Activated T-cell treated with anti-CD3 and anti-CD28 coated beads, Interleukin-2, amount 50 U/mL, for 48 hours (primary cell): Measurements from ENCODE around the gene VKORC1L1.
"Not testable (repeated sequence)": the region's sequence is repeated elsewhere in the genome, so short reads cannot be mapped to it uniquely, and the experiment has no call there.

Experiments used
- DNase-seq, 2 experiments: peaks; one replicate each; pipeline ENCODE4 v3.0.0-alpha.2; 2020

Gene VKORC1L1

DNA sequence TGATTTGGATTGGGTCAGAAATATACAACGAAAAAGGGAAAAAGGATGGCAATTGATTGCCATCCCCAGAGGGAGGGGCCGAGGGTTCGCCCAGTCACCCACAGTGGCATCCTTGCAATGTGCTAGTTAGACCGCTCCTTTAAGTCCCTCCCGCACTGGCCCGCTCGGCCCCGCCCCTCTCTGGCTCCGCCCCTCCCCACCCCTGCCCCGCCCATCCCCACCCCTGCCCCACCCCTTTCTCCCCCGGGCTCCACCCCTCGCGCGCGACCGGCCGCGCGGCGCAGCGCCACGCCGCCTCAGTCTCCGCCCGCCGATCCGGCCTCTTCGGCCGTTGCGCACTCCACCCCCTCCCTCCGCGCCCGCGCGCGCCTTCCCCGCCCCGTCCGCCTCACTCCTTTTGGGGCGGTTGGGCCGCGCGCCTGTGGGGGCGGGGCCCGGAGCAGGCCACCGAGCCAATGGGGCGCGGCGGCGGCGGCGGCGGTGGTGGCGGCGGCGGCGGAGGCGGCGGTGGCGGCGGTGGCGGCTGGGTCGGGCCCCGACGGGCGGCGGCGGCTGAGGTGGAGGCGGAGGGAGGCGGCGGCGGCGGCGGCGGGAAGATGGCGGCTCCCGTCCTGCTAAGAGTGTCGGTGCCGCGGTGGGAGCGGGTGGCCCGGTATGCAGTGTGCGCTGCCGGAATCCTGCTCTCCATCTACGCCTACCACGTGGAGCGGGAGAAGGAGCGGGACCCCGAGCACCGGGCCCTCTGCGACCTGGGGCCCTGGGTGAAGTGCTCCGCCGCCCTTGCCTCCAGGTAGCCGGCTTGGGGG, at the start of gene VKORC1L1:
Gene VKORC1L1, plus strand, starts transcription at position 299 of the 806 bp plus-strand sequence. Its CDS starts 298 bp downstream, at position 597.
- DNase-seq: peak; percentile 96 to 97

DNA sequence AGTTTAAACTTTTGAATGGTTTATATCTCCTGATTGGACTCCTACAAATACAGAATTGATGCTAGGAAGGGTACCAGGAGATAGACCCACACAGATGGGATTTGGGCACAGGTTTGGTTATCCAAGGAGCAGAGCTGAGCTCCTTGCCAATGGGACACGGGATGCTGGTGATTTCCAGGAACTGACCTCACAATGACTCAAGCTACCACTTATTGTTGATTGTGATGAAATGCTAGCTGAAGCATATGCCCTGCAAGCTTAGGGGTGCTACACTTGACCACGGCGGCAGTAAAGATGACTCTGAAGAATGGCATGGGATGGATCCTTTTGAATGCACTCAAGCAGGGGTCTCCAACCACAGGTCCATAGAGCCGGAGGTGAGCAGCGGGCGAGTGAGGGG, 45.5 kb upstream of the VKORC1L1 start:
- DNase-seq: no peak

DNA sequence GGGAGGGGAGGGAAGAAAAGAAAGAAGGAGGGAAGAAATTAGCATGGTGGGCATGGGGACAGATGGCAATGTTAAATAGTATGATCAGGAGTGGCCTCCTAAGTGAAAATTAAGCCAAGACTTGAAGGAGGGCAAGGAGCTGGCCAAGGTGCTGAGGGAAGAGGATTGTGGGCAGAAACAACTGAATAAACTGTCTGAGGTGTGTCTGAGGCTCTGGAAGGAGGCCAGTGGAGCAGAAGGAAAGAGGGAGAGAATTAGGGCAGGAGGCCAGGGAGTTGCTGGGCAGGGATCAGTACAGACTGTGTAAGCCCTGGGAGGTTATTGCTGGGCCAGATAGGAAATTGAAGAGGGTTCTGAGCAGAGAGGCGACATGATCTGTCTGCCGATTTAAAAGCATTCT, 40.6 kb upstream of the VKORC1L1 start:
- no peak for DNase-seq

DNA sequence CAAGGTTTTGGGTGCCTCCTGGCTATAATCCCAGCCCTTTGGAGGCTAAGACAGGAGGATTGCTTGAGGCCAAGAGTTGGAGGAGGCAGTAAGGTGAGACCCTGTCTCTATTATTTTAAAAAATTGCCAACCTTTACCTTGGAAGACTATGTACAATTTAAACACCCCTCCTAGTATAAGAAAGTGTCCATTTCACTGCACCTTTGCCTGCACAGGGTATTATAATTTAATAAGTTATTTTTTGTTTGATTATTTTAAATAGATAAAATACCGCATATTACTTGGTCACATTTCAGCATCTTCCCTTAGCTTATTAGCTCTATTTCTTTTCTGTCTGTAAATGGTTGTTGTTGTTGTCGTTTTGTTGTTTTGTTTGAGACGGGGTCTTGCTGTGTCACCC, 36.2 kb upstream of the VKORC1L1 start:
- DNase-seq: not testable (repeated sequence)

DNA sequence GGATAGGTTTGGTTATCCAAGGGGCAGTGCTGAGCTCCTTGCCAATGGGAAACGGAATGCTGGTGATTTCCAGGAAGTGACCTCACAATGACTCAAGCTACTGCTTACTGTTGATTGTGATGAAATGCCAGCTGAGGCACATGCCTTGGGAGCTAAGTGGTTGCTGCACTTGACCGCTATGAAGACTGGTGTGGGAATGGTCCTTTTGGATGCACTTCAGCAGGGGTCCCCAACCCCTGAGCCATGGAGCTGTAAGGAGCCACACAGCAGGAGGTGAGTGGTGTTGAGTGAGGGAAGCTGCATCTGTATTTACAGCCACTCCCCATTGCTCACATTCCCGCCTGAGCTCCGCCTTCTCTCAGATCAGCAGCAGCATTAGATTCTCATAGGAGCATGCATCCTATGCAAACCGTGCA, 35.3 kb upstream of the VKORC1L1 start:
- not testable (repeated sequence) for DNase-seq

DNA sequence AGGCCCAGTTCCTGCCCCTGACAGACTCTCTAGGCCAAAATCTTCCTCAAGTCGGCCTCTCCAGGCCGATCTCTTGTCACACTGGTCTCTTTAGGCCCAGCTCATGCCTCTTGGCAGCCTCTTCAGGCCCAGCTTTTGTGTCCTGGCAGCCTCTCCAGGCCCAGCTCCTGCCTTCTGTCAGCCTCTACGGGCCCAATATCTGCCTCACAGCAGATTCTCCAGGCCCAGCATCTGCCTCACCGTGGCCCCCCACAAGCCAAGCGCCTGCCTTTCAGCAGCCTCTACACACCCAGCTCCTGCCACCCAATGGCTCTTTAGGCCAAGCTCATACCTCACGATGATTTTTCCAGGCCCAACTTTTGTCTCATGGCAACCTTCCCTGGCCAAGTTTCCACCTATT, 33.0 kb upstream of the VKORC1L1 start:
- no peak for DNase-seq

DNA sequence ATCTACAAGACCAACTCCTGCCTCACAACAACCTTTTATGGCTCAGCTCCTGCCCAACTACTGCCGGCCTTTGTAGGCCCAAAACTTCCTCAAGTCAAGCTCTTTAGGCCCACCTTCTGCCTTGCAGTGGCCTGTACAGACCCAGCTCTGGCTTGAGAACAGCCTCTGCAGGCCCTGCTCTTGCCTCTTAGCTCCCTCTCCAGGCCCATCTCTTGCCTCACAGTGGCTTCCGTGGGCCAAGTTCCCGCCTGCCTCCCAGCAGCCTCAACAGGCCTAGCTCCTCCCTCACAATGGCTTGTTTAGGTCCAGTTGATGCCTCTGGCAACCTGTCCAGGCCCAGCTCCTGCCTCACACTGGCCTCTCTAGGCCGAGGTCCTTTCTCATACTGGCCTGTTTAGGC, 32.4 kb upstream of the VKORC1L1 start:
- no peak for DNase-seq

DNA sequence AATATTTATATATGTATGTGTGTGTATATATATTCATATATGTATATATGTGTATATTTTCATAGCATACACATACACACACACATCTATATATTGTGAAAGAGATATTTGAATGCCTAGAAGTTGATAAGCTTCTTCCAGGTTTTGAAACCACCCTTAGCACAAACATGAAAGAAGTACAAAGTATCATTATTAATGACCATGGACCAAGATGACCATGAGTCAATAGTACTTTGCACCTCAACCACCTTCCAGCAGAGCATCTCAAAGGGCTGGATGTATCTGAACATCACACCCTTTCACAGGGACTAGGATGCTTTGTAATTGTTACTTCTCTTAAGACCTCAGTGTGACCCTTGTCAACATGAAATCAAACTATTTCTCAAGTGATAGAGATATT, 29.3 kb upstream of the VKORC1L1 start:
- not testable (repeated sequence) for DNase-seq

DNA sequence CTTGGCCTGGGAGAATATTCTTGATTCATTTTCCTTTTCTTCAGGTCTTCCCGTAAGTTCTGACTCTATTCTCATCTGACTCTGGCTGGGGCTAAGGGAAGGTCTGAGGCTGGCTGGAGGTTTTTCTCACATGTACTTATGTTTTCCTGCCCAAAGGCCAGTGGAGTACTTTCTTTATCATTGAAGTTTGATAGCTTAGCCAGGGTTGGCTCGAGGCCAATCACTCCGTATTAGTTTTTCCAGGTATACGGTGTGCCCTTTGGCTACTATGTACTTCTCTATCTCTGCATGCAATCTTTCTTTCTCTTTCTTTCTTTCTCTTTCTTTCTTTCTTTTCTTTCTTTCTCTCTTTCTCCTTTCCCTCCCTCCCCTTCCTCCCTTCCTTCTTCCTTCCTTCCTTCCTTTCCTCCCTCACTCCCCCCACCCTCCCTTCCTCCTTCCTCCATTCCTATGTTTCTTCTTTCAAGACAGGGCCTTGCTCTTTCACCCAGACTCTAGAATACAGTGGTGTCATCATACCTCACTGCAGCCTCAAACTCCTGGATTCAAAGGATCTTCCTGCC, 26.8 kb upstream of the VKORC1L1 start:
- no peak for DNase-seq

DNA sequence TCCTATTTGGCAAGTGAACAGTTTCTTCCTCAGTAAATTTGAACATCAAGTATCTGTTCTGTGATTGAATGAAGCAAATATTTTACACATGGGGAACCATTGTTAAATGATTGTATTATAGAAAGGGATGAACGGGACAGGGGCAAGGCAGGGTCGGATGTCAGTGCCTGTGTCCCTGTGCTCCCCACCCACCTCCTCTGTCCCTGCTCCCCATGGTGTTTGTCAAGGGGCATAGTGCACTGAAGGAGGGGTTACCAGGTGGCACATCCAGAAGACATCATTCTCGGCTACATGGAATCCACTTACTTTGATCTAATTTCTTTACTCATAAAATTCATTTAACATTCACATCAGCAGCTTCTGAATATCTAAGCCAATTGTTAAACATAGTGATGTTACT, 19.4 kb upstream of the VKORC1L1 start:
- not testable (repeated sequence) for DNase-seq

DNA sequence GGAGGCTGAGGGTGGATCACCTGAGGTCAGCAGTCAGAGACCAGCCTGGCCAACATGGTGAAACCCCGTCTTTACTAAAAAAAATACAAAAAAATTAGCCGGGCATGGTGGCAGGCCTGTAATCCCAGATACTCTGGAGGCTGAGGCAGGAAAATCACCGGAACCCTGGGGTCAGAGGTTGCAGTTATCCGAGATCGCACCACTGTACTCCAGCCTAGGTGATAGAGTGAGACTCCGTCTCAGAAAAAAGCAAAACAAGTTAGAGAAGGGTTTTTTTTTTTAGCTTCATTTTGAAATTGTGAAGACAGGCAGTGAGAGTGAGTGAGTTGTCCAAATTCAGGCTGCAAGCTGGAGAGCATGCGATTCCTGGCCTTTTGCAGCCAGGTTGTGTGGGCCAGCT, 19.0 kb upstream of the VKORC1L1 start:
- DNase-seq: not testable (repeated sequence)

DNA sequence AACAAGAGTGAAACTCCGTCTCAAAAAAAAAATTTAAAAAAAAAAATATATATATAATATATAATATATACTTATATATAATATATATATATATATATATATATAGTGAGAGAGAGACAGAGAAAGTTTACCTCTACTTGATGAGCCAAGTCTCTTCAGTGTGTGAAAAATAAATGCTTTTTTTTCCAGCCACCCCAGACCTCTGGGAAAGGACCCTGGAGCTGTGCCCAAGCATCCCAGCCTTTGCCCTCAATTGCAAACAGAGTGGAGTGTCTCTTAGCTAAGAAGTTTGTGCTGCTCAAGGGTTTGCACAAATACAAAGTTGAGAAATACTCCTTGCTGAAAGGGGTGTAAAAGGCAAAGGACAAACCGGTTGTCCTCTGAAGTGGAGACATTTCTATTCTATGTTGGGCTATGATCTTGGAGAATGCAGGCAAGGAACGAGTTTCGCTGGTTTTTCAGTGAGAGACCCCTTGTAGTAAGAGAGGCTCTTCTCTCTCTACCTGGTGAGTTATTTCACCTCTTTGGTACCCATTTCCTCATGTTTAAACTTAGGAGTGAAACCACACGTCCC, 15.5 kb upstream of the VKORC1L1 start:
- DNase-seq: not testable (repeated sequence)

DNA sequence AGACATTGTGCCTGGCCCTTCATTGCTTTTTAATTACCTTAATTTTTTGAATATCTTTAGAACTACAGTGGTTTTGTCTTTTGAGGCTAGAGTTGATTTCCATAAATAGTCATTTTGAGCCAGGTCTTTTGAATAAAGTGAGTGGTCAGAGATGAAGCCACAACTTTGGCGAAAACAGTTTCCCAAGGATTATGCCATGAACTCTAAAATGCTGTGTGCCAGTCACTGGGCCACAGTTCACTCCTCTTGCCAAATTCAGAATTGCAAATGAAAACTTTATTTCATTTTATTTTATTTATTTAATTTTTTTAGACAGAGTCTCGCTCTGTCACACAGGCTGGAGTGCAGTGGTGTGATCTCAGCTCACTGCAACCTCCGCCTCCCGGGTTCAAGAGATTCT, 14.2 kb upstream of the VKORC1L1 start:
- DNase-seq: not testable (repeated sequence)

DNA sequence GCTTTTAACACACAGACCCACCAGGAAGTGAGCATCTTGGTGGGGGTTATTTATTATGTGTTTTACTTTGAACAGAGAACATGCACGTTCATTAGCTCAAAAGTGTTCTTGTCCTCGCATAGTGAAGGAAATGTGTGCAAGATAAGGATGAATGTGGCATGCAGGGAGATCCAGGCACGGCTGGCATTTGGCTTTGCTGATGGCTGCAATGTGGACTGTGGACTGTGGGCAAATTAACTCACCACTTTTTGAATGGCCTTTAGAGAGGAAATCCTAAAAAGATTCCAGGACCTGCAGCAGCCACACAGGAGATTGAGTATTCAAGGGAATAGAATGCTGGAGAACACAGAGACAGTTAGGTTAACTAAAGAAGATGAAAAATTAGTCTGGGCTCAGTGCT, 6.6 kb upstream of the VKORC1L1 start:
- DNase-seq: not testable (repeated sequence)

DNA sequence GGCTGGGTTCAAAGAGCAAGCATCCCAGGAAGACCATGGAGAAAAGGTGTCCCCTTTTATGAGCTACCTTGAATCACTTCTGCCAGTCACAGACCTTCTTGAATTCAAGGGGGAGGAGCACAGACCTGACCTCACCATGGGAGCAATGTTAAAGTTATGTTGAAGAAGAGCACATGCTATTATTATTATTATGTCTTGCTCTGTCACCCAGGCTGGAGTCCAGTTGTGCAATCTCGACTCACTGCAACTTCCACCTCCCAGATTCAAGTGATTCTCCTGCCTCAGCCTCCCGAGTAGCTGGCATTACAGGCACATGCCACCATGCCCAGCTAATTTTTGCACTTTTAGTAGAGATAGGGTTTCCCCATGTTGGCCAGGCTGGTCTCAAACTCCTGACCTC, 5.2 kb upstream of the VKORC1L1 start:
- not testable (repeated sequence) for DNase-seq

DNA sequence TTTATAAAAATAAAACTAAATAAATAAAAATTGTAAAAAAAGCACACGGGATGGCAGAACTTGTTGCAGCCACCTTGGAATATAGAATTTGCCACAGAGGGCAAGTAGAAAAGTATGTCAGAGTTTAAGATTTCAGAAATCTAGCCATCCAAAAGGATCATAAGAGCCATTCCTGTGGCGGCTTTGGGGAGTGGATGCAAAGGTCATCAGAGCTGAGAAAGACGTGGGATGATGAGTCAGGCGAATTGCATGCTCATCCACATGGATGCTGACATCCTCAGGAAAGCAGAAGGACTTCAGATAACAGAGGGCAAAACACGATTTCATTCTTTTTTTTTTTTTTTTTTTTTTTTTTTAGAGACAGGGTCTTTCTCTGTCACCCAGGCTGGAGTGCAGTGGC, 3.6 kb upstream of the VKORC1L1 start:
- not testable (repeated sequence) for DNase-seq

DNA sequence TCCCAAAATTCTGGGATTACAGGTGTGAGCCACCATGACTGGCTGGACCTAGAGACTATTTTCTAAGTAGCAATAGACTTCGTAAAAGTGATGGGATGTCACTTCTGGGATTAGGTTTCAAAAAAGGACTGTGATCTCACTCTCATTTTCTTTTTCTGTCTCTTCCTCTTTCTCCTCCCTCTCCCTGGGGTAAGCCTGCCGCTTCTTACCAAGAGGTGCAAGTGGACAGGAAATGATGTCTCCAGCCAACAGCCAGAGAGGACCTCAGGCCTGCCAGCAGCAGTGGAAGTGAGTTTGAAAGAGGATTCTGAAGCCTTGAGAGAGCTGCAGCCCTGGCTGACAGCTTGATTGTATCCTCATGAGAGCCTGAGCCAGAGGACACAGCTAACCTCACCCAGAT, 1.4 kb upstream of the VKORC1L1 start:
- not testable (repeated sequence) for DNase-seq

DNA sequence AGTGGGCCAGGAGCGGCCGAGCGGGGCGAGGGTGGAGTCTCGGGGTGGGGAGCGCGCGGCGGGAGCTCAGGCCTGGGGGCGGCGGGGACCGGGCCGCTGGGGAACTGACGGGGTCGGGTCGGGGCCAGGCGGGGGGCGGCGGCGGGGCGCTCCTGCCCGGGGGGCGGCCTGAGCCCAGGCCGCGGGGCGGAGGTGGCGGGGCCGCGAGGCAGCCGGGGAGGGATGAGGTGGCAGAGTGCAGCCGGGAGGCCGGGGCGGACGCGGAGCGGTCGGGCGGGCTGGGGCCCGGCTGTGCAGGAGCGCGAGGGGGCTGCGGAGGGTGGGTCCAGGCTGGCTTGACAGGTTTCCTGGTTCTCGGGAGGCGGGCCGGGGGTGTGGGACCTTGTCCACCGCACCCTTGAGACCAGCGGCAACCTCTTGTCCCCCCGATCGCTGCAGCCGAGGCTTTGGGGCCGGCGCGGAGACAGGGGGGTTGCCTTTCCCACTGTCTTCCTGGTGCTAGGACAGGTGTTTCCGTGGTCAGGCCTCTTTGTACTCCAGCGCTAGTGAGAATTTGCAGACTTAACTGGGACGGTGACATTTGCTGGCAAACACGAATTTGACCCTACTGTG, 814 bp downstream of the VKORC1L1 start:
- peak; percentile 42 to 56 for DNase-seq

DNA sequence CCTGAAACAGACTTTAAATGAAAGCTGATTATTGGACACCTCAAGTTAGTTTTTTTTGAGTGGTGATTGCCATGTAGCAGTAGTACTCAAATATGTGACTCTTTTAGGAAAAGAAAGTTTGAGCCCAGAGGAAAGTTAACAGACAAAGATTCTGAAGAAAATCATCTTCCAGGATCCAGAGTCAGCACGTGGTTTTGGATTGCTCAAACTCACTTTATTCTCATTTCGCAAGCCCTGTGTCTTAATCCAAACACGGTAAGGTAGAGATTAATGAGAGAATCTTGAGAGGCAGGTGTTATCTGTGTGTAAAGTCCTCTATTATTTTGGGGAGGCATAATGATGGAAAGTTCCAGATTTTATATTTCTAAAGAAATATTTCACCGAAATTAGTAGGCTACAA, 2.8 kb downstream of the VKORC1L1 start:
- DNase-seq: not testable (repeated sequence)

DNA sequence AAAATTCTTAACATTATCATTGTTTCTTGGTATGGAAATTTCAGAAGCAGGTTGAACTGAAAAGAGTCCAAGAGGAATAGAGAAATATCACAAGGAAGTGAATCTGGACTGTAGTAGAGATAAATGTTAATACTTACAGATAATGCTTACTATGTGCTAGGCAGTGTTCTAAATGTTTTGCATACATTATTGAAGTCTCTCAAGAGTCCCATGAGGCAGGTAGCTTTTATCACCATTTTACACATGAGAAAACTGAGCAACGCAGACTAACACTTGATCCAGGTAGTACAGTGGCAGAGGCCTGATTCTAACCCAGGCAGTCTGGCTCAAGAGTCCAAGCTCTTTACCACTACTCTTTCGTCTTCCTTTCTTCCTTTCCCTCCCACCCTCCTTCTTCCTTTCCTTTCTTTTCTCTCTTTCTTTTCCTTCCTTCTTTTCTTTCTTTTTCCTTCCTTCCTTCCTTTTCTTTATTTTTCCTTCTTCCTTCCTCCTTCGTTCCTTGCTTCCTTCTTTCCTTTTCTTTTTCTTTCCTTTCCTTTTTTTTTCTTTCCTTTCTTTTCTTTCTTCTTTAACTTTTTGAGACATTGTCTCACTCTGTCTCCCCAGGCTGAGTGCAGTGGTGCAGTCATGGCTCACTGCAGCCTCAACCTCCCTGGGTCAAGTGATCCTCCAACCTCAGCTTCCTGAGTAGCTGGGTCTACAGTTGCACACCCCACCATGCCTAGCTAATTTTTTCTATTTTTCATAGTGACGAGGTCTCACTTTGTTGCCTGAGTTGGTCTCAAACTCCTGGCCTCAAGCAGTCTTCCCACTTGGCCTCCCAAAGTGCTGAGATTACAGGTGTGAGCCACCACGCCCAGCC, 6.6 kb downstream of the VKORC1L1 start:
- not testable (repeated sequence) for DNase-seq

DNA sequence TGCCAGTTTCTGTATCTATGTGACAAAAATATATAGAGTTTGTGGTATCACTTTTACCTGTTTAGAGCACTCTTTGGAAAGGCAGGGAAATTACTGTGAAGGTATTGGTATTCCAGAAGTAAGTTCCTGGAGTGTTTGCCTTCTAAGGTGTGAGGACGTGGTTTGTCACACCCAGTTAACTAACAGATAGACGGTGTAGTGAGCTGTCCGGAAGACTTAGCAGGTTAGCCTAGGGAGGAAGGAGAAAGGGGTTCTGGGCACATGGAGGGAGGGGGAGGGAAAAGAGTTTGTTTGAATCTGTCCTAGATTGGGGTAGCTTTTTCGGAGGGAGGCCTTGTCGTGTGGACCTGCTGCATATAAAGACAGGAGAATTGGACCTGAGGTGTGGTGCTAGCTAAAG, 7.4 kb downstream of the VKORC1L1 start:
- DNase-seq: not testable (repeated sequence)

DNA sequence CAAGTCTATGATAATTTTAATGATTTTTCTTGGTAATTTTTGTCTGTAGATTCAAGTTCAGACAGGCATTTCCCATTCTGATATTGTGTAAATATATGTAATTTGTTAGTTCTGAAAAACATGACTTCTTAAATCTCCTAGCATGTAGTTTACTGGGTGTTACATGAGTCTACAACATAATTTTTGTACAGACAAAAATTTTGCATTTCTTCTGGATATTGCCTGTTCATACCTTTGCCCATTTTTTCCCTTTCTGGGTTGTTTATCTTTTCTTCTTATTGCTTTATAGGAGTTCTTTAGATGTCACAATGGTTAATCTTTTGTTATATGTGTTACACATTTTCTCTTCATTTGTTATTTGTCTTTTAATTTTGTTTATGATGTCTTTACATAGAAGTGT, 12.1 kb downstream of the VKORC1L1 start:
- not testable (repeated sequence) for DNase-seq

DNA sequence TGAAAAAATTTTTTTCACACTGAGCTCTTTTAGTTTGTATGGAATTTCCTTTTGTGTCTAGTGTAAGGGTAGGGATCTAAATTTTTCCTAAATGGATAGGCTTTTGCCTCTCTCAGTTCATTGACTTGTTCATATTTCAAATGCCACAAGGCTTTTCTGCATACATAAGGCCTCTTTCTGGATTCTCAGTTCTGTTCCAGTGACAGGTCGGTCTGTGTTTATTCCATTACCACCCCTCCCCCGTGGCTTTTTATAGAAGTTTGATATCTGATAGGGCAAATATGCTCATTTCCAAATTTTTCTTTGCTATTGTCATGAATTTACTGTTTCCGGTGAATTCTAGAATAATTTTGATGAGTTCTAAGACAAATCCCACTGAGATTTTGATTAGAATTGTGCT, 12.7 kb downstream of the VKORC1L1 start:
- not testable (repeated sequence) for DNase-seq
